Islet of Langerhans (tissue), 1 donor: ENCODE data around the gene PLA2G4E.

ENCODE experiments used
- FAIRE-seq: peaks from one replicate; lab custom pipeline; 2011; peaks lifted over from hg19 to GRCh38; lab: Jason Lieb, UNC

Gene PLA2G4E

GRCh38 chr15:42053010-42053409 is 32.2 kb upstream of the PLA2G4E start:
- no peak for FAIRE-seq

GRCh38 chr15:42050484-42051255 is 29.8 kb upstream of the PLA2G4E start:
- no peak for FAIRE-seq

- no peak for FAIRE-seq
These were observed 28.0 kb upstream of the PLA2G4E start for GRCh38 chr15:42048821-42049200.

- no peak for FAIRE-seq
These were observed 27.4 kb upstream of the PLA2G4E start for GRCh38 chr15:42048080-42048820.

GRCh38 chr15:42046597-42046996 is 25.8 kb upstream of the PLA2G4E start:
- no peak for FAIRE-seq

- FAIRE-seq = no peak
These were observed 24.4 kb upstream of the PLA2G4E start for GRCh38 chr15:42045211-42045615.

GRCh38 chr15:42042602-42043400 is 22.0 kb upstream of the PLA2G4E start:
- no peak for FAIRE-seq

- no peak for FAIRE-seq
These were observed 17.6 kb upstream of the PLA2G4E start for GRCh38 chr15:42038401-42038800.

GRCh38 chr15:42037656-42038055 is 16.8 kb upstream of the PLA2G4E start:
- FAIRE-seq = no peak

GRCh38 chr15:42036966-42037365 is 16.1 kb upstream of the PLA2G4E start:
- no peak for FAIRE-seq

- FAIRE-seq = no peak
These were observed 15.5 kb upstream of the PLA2G4E start for GRCh38 chr15:42036112-42036905.

GRCh38 chr15:42035435-42035761 is 14.6 kb upstream of the PLA2G4E start:
- no peak for FAIRE-seq

- no peak for FAIRE-seq
These were observed 14.0 kb upstream of the PLA2G4E start for GRCh38 chr15:42034628-42035434.

GRCh38 chr15:42033214-42033873 is 12.5 kb upstream of the PLA2G4E start:
- FAIRE-seq = no peak

- no peak for FAIRE-seq
These were observed 11.8 kb upstream of the PLA2G4E start for GRCh38 chr15:42032376-42033213.

GRCh38 chr15:42031198-42031915 is 10.5 kb upstream of the PLA2G4E start:
- no peak for FAIRE-seq

GRCh38 chr15:42027521-42027920 is 6.7 kb upstream of the PLA2G4E start:
- FAIRE-seq = no peak

- FAIRE-seq = no peak
These were observed 3.5 kb upstream of the PLA2G4E start for GRCh38 chr15:42024303-42024702.

- FAIRE-seq = no peak
These were observed 751 bp upstream of the PLA2G4E start for GRCh38 chr15:42021593-42021992.
